Measurements from ENCODE around the gene NBEA. TPM values are rescaled to one million over a fixed set of nuclear protein-coding genes. Genes with fewer than 3 reads are reported as not detected.

Gene NBEA
- total RNA-seq, 2 donors from 2014 or later: 12.2 to 20.8 TPM

- DNase-seq (no peak), ATAC-seq (no peak)
- intact Hi-C loops (cut with DNase I): no loop called here
These were observed 755.2 kb downstream of the NBEA start for GRCh38 chr13:35697186-35697730.

DNA sequence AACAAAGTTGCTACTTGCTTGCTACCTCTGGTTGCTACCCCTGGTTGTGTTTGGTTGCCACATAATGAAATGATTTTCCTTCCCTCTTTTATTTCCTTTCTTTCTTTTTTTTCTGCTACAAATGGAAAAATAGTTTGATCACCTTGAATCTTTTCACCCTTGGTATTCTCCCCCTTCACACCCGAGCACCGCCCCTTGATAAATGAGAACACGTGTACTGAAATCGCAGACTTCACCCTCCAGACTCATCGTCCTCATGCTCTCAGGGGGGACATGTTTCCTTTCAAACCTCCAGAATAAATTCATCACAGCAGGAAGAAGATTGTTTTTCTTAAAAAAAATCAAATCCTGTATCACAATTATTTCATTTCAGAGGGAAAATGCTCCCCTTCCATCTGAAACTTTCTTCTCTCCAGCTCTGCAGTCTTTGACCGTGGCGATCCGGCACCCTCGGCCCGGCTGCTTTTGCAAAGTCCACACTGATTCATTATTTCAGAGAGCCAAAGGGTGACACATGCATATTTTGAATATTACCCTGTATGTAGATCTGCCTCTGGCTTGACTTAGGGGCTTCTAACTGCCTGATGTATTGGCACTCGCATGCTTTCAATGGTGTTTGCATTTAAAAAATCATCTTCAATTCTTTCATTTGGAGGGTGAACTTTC is 757.0 kb downstream of the NBEA start:
- DNase-seq (no peak), ATAC-seq (peak in 1 of 2 donors; percentile 62)
- intact Hi-C loops (cut with DNase I): no loop called here

GRCh38 chr13:35699825-35700510 is 757.9 kb downstream of the NBEA start:
- intact Hi-C loops (cut with DNase I): no loop called here
- ATAC-seq: no peak
- DNase-seq: peak; percentile 35

- intact Hi-C loops (cut with DNase I): no loop called here
- DNase-seq (no peak), ATAC-seq (no peak)
These were observed 758.6 kb downstream of the NBEA start for GRCh38 chr13:35700671-35701070.

DNA sequence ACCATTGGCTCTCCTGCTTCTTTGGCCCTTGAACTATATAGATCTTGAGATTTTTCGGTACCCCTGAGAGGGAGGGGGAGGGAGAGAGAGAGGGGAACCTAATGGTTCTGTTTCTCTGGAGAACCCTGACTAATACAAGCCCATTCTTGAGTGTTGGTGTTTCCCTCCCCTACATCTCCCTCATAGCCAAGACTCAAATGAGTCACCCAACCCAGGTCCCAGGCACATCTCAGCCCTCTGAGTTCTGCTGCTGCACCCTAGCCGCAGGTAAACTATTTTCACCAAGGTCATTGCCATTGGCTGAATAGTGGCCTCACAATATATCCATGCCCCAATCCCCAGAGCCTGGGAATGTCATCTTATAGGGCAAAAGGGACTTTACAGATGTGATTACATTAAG is 760.2 kb downstream of the NBEA start:
- ATAC-seq: peak in 1 of 2 donors; percentile 44
- no peak for DNase-seq
- intact Hi-C loops (cut with DNase I): no loop called here

DNA sequence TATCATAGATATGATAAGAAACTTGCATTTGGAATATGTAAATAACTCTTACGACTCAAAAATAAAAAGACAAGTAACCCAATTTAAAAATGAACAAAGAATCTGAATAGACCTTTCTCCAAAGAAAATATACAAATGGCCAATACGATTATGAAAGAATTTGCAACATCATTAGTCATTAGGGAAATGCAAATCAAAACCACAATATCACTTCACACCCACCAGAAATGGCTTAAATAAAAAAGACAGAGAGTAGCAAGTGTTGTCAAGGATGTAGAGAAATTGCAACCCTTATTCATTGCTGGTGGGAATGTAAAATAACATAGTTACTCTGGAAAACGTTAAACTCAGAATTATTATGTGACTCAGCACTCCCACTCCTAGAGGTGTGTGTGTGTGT is 761.0 kb downstream of the NBEA start:
- ATAC-seq (no peak), DNase-seq (no peak)
- intact Hi-C loops (cut with DNase I): no loop called here

- intact Hi-C loops (cut with DNase I): no loop called here
- no peak for ATAC-seq
- no peak for DNase-seq
These were observed 762.3 kb downstream of the NBEA start for GRCh38 chr13:35704331-35704730.

DNA sequence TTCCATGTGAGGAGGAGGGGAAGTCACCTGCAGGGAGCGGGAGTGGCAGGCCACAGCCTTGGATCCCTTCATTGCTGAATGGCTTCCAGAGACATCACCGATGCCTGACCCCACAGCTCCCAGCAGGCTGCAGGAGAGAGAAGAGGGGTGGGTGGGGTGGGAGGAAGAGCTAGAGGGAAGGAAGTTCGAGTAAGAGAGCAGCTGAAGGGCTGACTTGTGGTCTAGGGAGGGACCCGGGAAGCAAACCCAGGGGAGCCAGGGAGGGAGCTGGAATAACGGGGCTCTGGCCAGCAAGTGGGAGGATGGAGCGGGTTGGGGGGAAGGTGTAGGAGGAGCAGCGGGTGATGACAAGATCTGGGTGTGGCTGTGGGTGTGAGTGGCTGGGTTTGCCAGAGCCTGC is 764.2 kb downstream of the NBEA start:
- ATAC-seq (no peak), DNase-seq (no peak)
- intact Hi-C loops (cut with DNase I): no loop called here

GRCh38 chr13:35706721-35707120 is 764.7 kb downstream of the NBEA start:
- intact Hi-C loops (cut with DNase I): no loop called here
- ATAC-seq: no peak
- DNase-seq: no peak

GRCh38 chr13:35711909-35712308 is 769.8 kb downstream of the NBEA start:
- intact Hi-C loops (cut with DNase I): no loop called here
- ATAC-seq (no peak), DNase-seq (no peak)

GRCh38 chr13:35712907-35713761 is 771.1 kb downstream of the NBEA start:
- no peak for ATAC-seq
- DNase-seq: no peak
- intact Hi-C loops (cut with DNase I): no loop called here

- ATAC-seq: no peak
- no peak for DNase-seq
- intact Hi-C loops (cut with DNase I): no loop called here
These were observed 772.1 kb downstream of the NBEA start for GRCh38 chr13:35714121-35714520.

GRCh38 chr13:35714588-35715377 is 772.7 kb downstream of the NBEA start:
- intact Hi-C loops (cut with DNase I): no loop called here
- ATAC-seq (peak; percentile 51 to 56), DNase-seq (no peak)

DNA sequence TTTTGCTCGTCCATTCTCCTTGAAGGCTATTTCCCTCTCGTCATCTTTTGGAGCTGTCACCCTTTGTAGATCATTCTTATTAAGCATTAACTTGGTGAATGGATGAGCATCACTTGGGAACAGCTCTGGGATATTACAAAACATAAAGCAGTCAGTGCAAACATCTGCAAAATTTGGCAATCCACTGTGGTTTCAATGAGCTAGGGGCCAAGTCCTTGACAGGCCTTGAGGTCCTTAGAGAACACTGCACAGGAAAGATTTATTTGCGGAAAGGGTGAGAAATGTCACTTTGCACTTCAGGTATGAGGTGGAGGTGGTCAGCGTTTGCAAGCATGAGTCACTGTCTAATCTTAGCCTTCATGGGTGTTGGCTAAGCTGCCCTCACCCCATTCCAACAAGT is 774.1 kb downstream of the NBEA start:
- DNase-seq: no peak
- intact Hi-C loops (cut with DNase I): no loop called here
- peak; percentile 34 to 51 for ATAC-seq

DNA sequence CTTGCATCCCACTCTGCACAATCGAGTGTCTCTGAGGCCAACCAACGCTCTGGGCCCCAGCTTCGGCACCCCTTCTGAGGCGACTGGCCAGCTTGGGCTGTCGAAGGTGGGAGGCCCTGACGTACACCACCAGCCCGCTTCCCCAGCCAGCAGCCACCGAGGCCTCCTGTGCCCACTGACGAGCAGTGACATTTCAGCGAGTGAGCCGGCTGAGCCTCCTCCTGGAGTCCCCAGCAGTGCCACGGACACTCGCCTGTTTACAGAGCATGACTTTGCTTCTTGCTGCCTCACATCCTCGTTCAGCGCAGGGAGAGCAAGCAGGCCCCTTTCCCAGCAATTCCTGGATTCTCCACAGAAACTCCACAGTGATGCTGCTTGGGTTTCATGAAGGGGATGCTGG is 774.7 kb downstream of the NBEA start:
- ATAC-seq (no peak), DNase-seq (no peak)
- intact Hi-C loops (cut with DNase I): no loop called here

- DNase-seq: no peak
- intact Hi-C loops (cut with DNase I): no loop called here
- no peak for ATAC-seq
These were observed 776.0 kb downstream of the NBEA start for GRCh38 chr13:35718084-35718483.

DNA sequence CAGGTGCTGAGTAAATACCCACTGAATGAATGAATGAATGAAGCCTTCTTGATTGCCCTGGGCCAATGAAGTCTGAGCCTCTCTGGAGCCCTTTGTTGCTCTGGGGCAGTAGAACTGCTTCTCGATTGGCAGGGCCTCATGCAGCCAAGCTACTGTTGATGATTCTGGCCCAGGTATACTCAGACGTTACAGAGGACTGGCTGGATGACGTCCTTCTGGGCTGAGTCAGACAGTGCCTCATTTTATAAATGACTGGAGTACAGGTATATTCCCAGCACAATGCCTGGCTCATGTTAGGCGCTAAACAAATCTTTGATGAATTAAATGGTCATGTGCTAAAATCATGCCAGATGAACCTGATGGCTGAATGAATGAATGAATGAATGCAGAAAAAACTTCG is 778.2 kb downstream of the NBEA start:
- intact Hi-C loops (cut with DNase I): loop anchor here in 1 of 2 donors (5.0 kb wide), 1 partner anchor 237 kb away; no protein-coding TSS in a partner anchor
- no peak for ATAC-seq
- DNase-seq: no peak

- DNase-seq (peak; percentile 52), ATAC-seq (peak; percentile 42 to 54)
- intact Hi-C loops (cut with DNase I): loop anchor here in 1 of 2 donors (5.0 kb wide), 1 partner anchor 236 kb away; no protein-coding TSS in a partner anchor
These were observed 778.9 kb downstream of the NBEA start for GRCh38 chr13:35720690-35721554.

All from left cardiac atrium (tissue), 4 donors.